Mucosa of descending colon (tissue), 3 donors: ENCODE data around the gene GALNT9. TPM values are rescaled to one million over a fixed set of nuclear protein-coding genes. Genes with fewer than 3 reads are reported as not detected.

Experiments used
- ATAC-seq: fragments of 200-7000 bp; cut with Tn5 transposase; one replicate; pipeline ENCODE4 v1.9.1; 2020; ENCODE audit warnings: mild to moderate bottlenecking, moderate library complexity
- DNase-seq, 3 donors: peaks; one replicate each; pipeline ENCODE4 v3.0.0-alpha.2; 2020
- H3K36me3 ChIP-seq: fragments of 200-600 bp; one replicate; pipeline ENCODE4 v1.8.0; 2021; ENCODE audit warnings: low read depth, mild to moderate bottlenecking
- H3K4me1 ChIP-seq: fragments of 200-600 bp; one replicate; pipeline ENCODE4 v1.8.0; 2021; ENCODE audit warnings: low read depth, mild to moderate bottlenecking
- H3K4me3 ChIP-seq: fragments of 200-600 bp; one replicate; pipeline ENCODE4 v1.8.0; 2021; ENCODE audit warnings: mild to moderate bottlenecking
- H3K9me3 ChIP-seq: fragments of 200-600 bp; one replicate; pipeline ENCODE4 v1.8.0; 2021; ENCODE audit warnings: mild to moderate bottlenecking
- CTCF ChIP-seq: fragments of 200-600 bp; IDR thresholded peaks from one replicate; pipeline ENCODE4 v1.8.0; 2022; ENCODE audit warnings: antibody characterized with exemption, mild to moderate bottlenecking
- intact Hi-C, 2 donors: fragments of 100-400 bp; cut with DNase I in 1 of 2; cut with micrococcal nuclease in 1 of 2; formaldehyde crosslinking; loops; one replicate each; pipeline versions ENCODE4 v1.11.0 to v1.11.1; 2022; cut with DNase I, micrococcal nuclease
- total RNA-seq, 3 donors: library from RNA; stranded (reverse); fragmentation: NEBNext Ultra II Directional in 2 of 3; extraction: Animal tissue kit (Norgen Biotek cat#: 25700) in 2 of 3; gene quantifications; one replicate each; pipeline versions ENCODE4 v1.2.1 to v1.2.4, GENCODE V29; 2021 to 2023
- donor health status: DM: no; HTN: no; CAD: no; lungs with moderate emphysema.
- donor health status: DM: no; HTN: no; CAD: no.
- donor health status: DM: no; HTN: yes; CAD: no.

Gene GALNT9
- total RNA-seq, 3 donors from 2014 or later: 0.43 to 3.7 TPM; not detected in 1

- peak; percentile 36 for ATAC-seq
- Histone ChIP-seq H3K9me3 (no peaks in the 10 kb centered on the region), H3K4me3 (no peak overlapping the region), H3K4me1 (no peaks in the 10 kb centered on the region), H3K36me3 (no peaks in the 10 kb centered on the region)
- TF ChIP-seq CTCF: no peak
- intact Hi-C loops: no loop called here
- DNase-seq: peak in 2 of 3 donors; percentile 17 to 41
Measured at GRCh38 chr12:132218915-132219314, 110.5 kb downstream of the GALNT9 start.

GRCh38 chr12:132218527-132218875, 110.9 kb downstream of the GALNT9 start:
- DNase-seq: no peak
- H3K9me3 ChIP-seq: no peaks in the 10 kb centered on the region
- no peak for ATAC-seq
- no peaks in the 10 kb centered on the region for H3K4me1 ChIP-seq
- no peaks in the 10 kb centered on the region for H3K36me3 ChIP-seq
- no peak overlapping the region for H3K4me3 ChIP-seq
- TF ChIP-seq CTCF: no peak
- intact Hi-C loops: no loop called here

GRCh38 chr12:132217800-132218526, 111.4 kb downstream of the GALNT9 start:
- intact Hi-C loops: no loop called here
- ATAC-seq (no peak), DNase-seq (no peak)
- no peaks in the 10 kb centered on the region for H3K4me1 ChIP-seq
- no peaks in the 10 kb centered on the region for H3K9me3 ChIP-seq
- no peak for TF ChIP-seq CTCF
- H3K36me3 ChIP-seq: no peaks in the 10 kb centered on the region
- no peak overlapping the region for H3K4me3 ChIP-seq

- Histone ChIP-seq H3K9me3 (no peaks in the 10 kb centered on the region), H3K4me1 (no peaks in the 10 kb centered on the region), H3K36me3 (no peaks in the 10 kb centered on the region), H3K4me3 (no peak overlapping the region)
- no peak for DNase-seq
- intact Hi-C loops: no loop called here
- ATAC-seq: no peak
- TF ChIP-seq CTCF: no peak
Measured at GRCh38 chr12:132217371-132217770, 112.0 kb downstream of the GALNT9 start.

GRCh38 chr12:132216354-132216987, 112.9 kb downstream of the GALNT9 start:
- no peaks in the 10 kb centered on the region for H3K4me1 ChIP-seq
- intact Hi-C loops: no loop called here
- H3K4me3 ChIP-seq: no peak overlapping the region
- H3K9me3 ChIP-seq: no peaks in the 10 kb centered on the region
- no peak for ATAC-seq
- no peak for DNase-seq
- no peaks in the 10 kb centered on the region for H3K36me3 ChIP-seq
- no peak for TF ChIP-seq CTCF
